ENCODE measurements around the gene GDPGP1. TPM values are rescaled to one million over a fixed set of nuclear protein-coding genes. Genes with fewer than 3 reads are reported as not detected.

The GDPGP1 gene
- total and polyA plus RNA-seq, 4 donors = 2.5 to 8.6 (median 5.1) TPM

DNA sequence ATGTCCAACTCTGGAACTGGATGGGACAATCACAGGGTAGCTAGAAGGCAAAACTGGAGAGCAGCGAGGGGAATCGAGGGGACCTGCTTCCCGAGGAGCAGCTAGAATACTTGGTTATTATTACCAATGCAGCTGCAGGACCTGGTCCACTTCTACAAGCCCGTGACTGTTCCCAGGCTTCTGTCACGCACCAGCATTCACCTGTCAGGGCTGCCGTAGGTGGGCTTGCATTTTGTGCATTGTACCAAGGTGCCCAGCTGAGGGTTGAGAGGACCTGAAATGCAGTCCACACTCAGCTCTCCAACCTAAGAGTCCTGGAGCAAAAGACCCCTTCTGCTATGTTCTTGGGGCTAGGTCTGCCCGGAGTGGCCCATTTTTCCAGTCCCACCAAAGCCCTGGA, 30.5 kb upstream of the GDPGP1 start:
- WGBS = 98% methylated on average over 7 of the region's 7 CpGs
- H3K4me1 ChIP-seq (ENCODE audit: control insufficient read depth in 4 of 4, insufficient read depth in 4 of 4, low read length in 3 of 4) = peaks cover 17 to 45% (median 29%) of the 10 kb centered on the region in 4 donors
- no peak overlapping the region for H3K27ac ChIP-seq (ENCODE audit: low read depth in 1 of 2, low read length in 2 of 2)
- no peak for TF ChIP-seq EGR1 (IDR thresholded peaks at IDR 0.05; ENCODE audit: low read depth in 2 of 2)
- TF ChIP-seq ZBTB33 (IDR thresholded peaks at IDR 0.05) = no peak
- no peak for TF ChIP-seq FOXA2 (IDR thresholded peaks at IDR 0.05)
- TF ChIP-seq TAF1 (conservative IDR thresholded peaks at IDR 0.05) = no peak
- TF ChIP-seq, protein P1, sequence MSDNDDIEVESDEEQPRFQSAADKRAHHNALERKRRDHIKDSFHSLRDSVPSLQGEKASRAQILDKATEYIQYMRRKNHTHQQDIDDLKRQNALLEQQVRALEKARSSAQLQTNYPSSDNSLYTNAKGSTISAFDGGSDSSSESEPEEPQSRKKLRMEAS (IDR thresholded peaks at IDR 0.05) = no peak
- no peak for TF ChIP-seq CTCF (IDR thresholded peaks at IDR 0.05; ENCODE audit: low read depth, low read length, missing input control)
- TF ChIP-seq, protein P2, sequence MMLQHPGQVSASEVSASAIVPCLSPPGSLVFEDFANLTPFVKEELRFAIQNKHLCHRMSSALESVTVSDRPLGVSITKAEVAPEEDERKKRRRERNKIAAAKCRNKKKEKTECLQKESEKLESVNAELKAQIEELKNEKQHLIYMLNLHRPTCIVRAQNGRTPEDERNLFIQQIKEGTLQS (IDR thresholded peaks at IDR 0.05) = no peak
- no peak for TF ChIP-seq HNF4G (IDR thresholded peaks at IDR 0.05)
- TF ChIP-seq YY1 (IDR thresholded peaks at IDR 0.05) = no peak
- no peak for TF ChIP-seq NR2F2 (IDR thresholded peaks at IDR 0.05)
- TF ChIP-seq RXRA (IDR thresholded peaks at IDR 0.05) = no peak
- no peak for TF ChIP-seq SP1 (IDR thresholded peaks at IDR 0.05)
- TF ChIP-seq FOXA1 (IDR thresholded peaks at IDR 0.05) = no peak
- TF ChIP-seq, protein P3, sequence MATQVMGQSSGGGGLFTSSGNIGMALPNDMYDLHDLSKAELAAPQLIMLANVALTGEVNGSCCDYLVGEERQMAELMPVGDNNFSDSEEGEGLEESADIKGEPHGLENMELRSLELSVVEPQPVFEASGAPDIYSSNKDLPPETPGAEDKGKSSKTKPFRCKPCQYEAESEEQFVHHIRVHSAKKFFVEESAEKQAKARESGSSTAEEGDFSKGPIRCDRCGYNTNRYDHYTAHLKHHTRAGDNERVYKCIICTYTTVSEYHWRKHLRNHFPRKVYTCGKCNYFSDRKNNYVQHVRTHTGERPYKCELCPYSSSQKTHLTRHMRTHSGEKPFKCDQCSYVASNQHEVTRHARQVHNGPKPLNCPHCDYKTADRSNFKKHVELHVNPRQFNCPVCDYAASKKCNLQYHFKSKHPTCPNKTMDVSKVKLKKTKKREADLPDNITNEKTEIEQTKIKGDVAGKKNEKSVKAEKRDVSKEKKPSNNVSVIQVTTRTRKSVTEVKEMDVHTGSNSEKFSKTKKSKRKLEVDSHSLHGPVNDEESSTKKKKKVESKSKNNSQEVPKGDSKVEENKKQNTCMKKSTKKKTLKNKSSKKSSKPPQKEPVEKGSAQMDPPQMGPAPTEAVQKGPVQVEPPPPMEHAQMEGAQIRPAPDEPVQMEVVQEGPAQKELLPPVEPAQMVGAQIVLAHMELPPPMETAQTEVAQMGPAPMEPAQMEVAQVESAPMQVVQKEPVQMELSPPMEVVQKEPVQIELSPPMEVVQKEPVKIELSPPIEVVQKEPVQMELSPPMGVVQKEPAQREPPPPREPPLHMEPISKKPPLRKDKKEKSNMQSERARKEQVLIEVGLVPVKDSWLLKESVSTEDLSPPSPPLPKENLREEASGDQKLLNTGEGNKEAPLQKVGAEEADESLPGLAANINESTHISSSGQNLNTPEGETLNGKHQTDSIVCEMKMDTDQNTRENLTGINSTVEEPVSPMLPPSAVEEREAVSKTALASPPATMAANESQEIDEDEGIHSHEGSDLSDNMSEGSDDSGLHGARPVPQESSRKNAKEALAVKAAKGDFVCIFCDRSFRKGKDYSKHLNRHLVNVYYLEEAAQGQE (IDR thresholded peaks at IDR 0.05) = no peak
- DNase-seq (ENCODE audit: low spot score) = no peak
- no peaks in the 10 kb centered on the region for H3K9me3 ChIP-seq (ENCODE audit: control insufficient read depth in 4 of 4, low read length in 3 of 4)
- no peak overlapping the region for H3K4me3 ChIP-seq (ENCODE audit: low read depth in 1 of 3, low read length in 3 of 3)
- no peak overlapping the region for H3K9ac ChIP-seq (ENCODE audit: low read depth in 1 of 2, low read length in 2 of 2)
- H3K27me3 ChIP-seq (ENCODE audit: control insufficient read depth in 4 of 4, insufficient read depth in 4 of 4, low read length in 3 of 4) = no peaks in the 10 kb centered on the region
- H3K36me3 ChIP-seq (ENCODE audit: control insufficient read depth in 4 of 4, insufficient read depth in 3 of 4, low read depth in 1 of 4, low read length in 3 of 4) = peaks cover 0 to 19% (median 3%) of the 10 kb centered on the region in 4 donors

DNA sequence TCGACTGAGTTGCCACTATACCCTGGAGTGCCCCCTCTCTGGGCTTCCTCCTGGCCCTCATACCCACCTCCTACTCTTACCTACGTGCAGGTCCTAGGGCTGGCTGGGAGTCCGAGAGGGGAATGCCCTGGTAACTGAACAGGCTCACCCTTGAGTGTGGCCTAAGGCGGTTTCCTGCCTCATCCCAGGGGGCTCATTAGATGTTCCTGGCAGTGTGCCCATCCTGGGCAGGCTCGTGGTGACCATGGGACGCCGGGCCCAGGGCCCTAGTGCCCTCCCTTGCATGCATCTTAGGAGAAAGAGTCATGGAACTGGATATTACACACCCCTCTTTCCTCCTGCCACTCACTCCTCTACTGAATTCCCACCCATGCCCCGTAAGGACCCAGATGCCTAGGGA, 30.1 kb upstream of the GDPGP1 start:
- Histone ChIP-seq H3K4me1 (ENCODE audit: control insufficient read depth in 4 of 4, insufficient read depth in 4 of 4, low read length in 3 of 4) (peaks cover 17 to 45% (median 29%) of the 10 kb centered on the region in 4 donors), H3K27ac (ENCODE audit: low read depth in 1 of 2, low read length in 2 of 2) (no peak overlapping the region), H3K36me3 (ENCODE audit: control insufficient read depth in 4 of 4, insufficient read depth in 3 of 4, low read depth in 1 of 4, low read length in 3 of 4) (peaks cover 0 to 19% (median 3%) of the 10 kb centered on the region in 4 donors), H3K9ac (ENCODE audit: low read depth in 1 of 2, low read length in 2 of 2) (no peak overlapping the region), H3K4me3 (ENCODE audit: low read depth in 1 of 3, low read length in 3 of 3) (no peak overlapping the region), H3K27me3 (ENCODE audit: control insufficient read depth in 4 of 4, insufficient read depth in 4 of 4, low read length in 3 of 4) (no peaks in the 10 kb centered on the region), H3K9me3 (ENCODE audit: control insufficient read depth in 4 of 4, low read length in 3 of 4) (no peaks in the 10 kb centered on the region)
- WGBS = 83% methylated on average over 8 of the region's 8 CpGs
- DNase-seq (ENCODE audit: low spot score) = no peak
- TF ChIP-seq, protein P1 (IDR thresholded peaks at IDR 0.05) = no peak
- TF ChIP-seq ZBTB33 (IDR thresholded peaks at IDR 0.05) = no peak
- TF ChIP-seq, protein P3 (IDR thresholded peaks at IDR 0.05) = no peak
- no peak for TF ChIP-seq FOXA2 (IDR thresholded peaks at IDR 0.05)
- TF ChIP-seq TAF1 (conservative IDR thresholded peaks at IDR 0.05) = no peak
- TF ChIP-seq SP1 (IDR thresholded peaks at IDR 0.05) = no peak
- no peak for TF ChIP-seq GABPA (IDR thresholded peaks at IDR 0.05 in 1 of 2, conservative IDR thresholded peaks at IDR 0.05 in 1 of 2)
- no peak for TF ChIP-seq RXRA (IDR thresholded peaks at IDR 0.05)
- TF ChIP-seq HNF4A (conservative IDR thresholded peaks at IDR 0.05) = no peak
- no peak for TF ChIP-seq YY1 (IDR thresholded peaks at IDR 0.05)
- no peak for TF ChIP-seq EGR1 (IDR thresholded peaks at IDR 0.05; ENCODE audit: low read depth in 2 of 2)
- TF ChIP-seq JUND (IDR thresholded peaks at IDR 0.05) = no peak
